Activated CD8-positive, alpha-beta memory T cell treated with anti-CD3 and anti-CD28 coated beads for 24 hours (primary cell): Measurements from ENCODE around the gene KLHL28.
A peak's percentile ranks its signal among the peaks of the same experiment; 100 is the strongest.

Source experiments
- DNase-seq: peaks from one replicate; pipeline ENCODE4 v3.0.0-alpha.2; 2020

Gene KLHL28, protein sequence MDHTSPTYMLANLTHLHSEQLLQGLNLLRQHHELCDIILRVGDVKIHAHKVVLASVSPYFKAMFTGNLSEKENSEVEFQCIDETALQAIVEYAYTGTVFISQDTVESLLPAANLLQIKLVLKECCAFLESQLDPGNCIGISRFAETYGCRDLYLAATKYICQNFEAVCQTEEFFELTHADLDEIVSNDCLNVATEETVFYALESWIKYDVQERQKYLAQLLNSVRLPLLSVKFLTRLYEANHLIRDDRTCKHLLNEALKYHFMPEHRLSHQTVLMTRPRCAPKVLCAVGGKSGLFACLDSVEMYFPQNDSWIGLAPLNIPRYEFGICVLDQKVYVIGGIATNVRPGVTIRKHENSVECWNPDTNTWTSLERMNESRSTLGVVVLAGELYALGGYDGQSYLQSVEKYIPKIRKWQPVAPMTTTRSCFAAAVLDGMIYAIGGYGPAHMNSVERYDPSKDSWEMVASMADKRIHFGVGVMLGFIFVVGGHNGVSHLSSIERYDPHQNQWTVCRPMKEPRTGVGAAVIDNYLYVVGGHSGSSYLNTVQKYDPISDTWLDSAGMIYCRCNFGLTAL

GRCh38 chr14:44961554-44962333 is at the start of gene KLHL28, which contains the start of gene TOGARAM1:
Gene KLHL28 (minus strand): TSS chr14:44961947. CDS start chr14:44945928, 16,019 bp downstream.
Gene TOGARAM1 (plus strand): TSS chr14:44962190. CDS start chr14:44962422, 232 bp downstream.
- DNase-seq: peak; percentile 95

DNA sequence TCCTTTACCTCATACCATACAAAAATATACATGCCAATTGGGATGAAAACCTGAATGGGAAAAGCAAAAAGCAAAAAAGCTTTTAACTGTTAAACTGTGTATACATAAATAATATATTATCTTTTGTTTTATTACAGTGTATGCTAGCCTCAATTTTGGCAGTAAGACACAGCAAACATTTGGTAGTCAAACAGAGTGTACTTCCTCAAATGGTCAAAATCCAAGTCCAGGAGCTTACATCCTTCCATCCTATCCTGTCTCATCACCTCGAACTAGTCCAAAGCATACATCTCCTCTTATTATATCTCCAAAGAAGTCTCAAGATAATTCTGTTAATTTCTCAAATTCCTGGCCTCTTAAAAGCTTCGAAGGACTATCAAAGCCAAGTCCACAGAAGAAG is 42.2 kb upstream of the KLHL28 start:
- no peak for DNase-seq

DNA sequence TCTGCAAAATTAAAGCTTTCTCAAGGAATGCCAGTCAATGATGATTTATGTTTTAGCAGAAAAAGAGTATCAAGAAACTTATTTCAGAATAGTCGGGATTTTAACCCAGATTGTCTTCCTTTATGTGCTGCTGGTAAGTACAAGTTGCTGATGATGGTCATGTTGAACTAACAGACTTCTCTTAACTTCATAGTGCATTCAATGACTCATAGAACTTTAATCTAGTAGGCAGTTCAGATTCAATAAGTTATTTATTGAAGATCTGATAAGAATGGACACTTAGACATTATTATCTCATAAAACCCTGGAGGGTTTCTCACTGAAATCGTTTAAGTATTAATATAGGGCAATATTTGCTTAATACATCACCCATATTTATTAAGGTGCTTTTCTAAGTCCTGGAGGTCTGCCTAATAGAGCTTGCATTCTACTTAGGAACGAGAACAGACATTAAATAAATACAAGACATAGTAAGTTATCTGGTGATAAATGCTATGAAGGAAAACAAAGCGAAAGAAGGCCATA is 34.1 kb upstream of the KLHL28 start:
- no peak for DNase-seq

DNA sequence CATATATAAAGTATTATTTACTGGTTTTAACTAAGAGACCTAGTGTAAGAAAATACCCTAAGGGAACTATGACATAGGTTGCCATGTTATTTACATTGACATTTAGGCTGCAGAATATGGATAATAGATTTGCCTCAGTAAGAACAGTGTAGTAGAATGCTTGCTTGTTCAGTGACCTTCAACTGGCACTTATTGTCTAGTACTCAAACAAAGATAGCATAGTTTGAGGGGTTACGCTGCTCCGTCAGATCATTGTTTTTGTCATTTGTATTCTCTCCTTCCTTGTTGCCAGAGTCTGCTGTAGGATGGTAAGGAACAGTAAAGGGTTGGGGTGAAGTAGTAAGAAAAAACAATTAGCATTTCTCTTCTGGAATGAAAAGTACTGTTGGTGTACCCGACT is 33.4 kb upstream of the KLHL28 start:
- DNase-seq: no peak

DNA sequence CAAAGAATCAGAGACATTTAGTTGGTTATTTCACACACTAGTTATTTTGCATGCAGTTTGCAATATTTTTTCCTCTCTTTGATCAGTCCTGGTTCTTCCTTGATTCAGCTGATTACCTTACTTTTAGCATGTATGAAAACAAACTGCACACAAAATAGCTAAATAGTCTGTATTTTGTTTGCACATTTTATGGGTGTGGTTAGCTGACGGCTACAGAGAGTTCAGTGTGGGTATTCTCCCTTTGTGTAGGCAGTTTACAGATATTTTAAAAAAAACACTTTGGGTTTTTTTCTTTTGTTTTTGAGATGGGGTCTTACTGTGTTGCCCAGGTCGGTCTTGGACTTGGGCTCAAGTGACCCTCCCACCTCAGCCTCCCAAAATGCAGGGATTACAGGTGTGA is 28.8 kb upstream of the KLHL28 start:
- DNase-seq: no peak

DNA sequence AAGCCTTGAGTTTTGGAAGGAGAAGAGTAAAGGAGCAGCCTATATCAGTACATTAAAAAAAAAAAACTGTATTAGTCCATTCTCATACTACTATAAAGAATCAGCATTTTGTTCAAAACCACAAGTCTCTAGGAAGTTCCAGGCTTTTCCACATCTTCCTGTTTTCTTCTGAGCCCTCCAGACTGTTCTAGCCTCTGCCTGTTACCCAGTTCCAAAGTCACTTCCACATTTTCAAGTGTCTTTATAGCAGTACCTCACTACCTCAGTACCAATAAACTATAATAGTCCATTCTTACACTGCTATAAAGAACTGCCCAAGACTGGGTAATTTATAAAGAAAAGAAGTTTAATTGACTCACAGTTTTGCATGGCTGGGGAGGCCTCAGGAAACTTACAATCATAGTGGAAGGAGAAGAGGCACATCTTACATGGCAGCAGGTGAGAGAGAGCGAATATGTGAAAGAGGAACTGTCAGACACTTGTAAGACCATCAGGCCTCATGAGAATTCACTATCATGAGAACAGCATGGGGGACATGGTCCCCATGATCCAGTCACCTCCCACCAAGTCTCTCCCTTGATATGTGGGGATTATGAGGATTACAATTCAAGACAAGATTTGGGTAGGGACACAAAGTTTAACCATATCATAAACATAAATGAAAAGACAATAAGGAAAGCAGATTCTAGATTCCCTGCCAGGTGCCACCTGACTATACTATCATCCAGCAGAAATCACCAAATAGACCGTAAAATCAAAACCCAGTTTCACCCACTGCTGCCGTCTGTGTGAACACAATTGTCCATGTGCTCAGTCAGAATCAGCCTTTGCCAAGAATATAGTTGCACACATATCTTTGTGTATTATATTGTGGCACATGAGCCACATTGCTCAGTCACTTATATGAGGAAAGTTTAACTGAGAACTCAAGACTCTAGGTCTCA is 28.0 kb upstream of the KLHL28 start:
- DNase-seq: no peak

DNA sequence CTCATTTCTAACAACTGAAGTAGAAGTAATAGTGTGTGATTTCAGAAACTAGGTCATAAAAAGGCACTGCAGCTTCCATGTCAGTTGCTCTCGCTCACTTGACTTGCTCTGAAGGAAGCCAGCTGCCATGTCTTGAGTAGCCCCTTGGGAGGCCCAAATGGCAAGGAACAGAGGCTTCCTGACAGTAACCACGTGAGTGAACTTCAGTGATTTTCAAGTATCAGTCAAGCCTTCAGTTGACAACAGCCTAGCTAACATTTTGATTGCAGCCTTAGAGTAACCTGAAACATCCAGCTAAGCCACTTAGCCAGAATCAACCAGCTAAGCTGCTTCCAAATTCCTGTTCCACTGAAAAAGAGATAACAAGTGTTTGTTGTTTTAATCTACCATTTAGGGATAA is 26.9 kb upstream of the KLHL28 start:
- DNase-seq: no peak

DNA sequence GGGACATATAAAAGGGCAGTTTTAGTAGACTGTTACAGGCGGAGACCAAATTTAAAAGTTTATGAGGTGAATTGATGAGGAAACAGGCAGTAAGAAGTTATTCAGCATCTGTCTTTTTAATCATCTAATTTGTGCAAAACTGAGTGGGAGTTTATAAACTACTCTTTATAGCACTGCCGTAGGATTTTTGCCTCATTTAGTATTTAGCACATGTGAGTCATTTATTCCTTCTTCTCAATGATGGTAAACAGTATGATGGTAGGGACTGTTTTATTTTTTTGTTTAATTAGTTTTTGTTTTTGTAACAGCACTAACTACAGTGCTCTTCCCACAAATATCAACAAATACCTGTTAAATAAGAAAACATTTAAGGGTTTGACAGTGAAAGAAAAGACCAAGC is 20.8 kb upstream of the KLHL28 start:
- DNase-seq: no peak

DNA sequence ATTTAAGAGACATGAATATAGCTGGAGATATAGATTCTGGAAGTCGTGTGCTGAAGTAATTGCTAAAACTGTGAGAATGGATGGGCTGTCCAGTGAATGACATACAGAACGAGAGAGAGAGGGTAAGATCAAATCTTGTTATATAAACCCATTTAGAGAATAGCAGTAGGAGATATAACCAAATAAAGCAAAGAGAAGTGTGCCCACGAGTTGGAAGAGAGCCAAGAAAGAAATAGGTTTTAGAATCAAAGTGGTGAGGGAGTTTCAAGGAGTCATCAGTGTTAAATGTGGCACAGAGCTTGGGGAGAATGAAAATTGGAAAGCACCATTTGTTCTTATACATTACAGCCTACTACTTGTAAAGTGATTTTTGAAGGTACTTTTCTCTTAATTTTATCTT is 19.5 kb upstream of the KLHL28 start:
- DNase-seq: no peak

DNA sequence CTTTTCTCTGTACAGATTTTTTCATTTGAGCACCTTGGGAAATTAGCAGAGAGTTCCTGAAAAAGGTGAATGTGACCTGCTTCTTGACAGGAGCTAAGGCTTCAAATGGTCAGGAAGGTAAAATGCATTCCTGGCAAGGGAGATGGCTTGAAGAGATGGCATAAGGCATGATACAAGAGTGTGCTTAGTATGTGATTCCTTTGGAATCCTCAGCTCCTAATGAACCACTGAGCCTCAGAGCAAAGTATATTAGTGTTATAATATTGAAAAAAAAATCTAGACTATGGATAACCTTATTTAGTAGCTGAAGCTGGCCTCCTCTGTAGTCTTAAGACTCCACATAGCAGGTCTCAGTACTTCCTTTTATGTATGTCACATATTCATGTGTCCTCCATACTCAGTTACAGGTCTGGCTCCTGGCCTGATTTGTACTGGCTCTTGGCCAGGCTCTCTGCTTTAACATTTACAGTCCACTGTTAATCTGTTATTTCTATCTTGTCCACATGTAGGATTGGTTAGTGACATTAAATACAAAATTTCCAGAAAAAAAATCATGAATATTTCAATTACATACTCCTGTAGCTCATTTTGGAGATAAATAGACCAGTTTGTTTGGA is 18.1 kb upstream of the KLHL28 start:
- no peak for DNase-seq

- DNase-seq: no peak
Measured at GRCh38 chr14:44979273-44979672, 17.5 kb upstream of the KLHL28 start.

GRCh38 chr14:44971459-44971858 is 9.7 kb upstream of the KLHL28 start:
- no peak for DNase-seq

DNA sequence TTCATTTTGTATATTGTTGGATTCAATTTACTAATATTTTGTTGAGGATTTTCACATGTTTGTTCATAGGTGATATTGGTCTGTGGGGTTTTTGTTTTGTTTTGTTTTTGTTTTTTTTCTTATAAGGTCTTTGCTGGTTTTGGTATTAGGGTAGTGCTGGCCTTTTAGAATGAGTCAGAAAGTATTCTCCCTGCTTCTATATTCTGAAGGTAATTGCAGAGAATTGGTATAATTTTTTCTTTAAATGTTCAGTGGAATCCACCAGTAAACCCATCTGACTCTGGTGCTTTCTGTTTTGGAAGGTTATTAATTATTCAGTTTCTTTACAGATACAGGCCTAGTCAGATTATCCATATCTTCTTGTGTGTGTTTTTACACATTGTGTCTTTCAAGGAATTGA is 9.2 kb upstream of the KLHL28 start:
- no peak for DNase-seq

DNA sequence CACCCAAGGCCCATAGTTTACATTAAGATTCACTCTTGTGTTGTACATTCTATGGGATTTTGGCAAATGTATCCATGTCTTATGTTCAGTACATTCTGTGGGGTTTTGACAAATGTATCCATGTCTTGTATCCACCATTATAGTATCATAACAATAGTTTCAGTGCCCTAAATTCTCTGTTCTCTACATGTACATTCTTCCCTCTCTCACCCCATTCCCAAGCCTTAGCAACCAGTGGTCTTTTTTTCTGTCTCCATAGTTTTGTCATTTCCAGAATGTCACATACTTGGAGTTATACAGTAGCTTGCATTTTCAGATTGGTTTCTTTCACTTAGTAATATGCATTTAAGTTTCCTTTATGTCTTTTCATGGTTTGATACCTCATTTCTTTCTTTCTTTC is 7.0 kb upstream of the KLHL28 start:
- DNase-seq: no peak

DNA sequence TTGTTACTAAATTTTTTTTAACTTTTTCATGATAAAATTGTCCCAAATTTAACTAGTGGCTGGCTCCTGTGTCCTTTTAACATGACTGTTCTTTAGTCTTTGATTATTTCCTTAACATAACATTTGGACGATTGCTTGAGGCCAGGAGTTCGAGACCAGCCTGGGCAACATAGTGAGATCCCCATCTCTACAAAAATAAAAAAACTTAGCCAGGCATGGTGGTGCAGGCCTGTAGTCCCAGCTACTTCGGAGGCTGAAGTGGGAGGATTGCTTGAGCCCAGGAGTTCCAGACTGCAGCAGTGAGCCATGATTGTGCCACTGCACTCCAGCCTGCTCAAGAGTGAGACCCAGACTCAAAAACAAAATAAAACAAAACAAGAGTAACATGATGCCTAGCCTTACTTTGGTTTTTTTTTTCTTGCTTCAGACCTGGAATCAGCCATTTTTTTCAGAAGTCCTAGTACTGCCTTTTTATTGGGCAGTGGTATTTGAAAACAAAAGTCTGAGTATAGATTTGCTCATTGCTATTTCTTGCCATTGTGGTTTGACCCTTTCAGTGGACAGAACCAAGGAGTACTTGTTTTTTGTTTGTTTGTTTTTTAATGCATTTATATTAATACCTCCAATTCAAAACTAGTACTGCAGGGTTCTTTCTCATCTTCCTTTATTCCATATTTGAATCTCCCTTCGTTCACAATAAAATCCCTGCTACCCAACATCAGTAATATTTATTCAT is 5.0 kb upstream of the KLHL28 start:
- no peak for DNase-seq

GRCh38 chr14:44963775-44964380 is 2.1 kb upstream of the KLHL28 start:
- no peak for DNase-seq

- DNase-seq: no peak
Measured at GRCh38 chr14:44963044-44963528, 1.3 kb upstream of the KLHL28 start.

GRCh38 chr14:44962334-44963043 is 742 bp upstream of the KLHL28 start:
- no peak for DNase-seq

DNA sequence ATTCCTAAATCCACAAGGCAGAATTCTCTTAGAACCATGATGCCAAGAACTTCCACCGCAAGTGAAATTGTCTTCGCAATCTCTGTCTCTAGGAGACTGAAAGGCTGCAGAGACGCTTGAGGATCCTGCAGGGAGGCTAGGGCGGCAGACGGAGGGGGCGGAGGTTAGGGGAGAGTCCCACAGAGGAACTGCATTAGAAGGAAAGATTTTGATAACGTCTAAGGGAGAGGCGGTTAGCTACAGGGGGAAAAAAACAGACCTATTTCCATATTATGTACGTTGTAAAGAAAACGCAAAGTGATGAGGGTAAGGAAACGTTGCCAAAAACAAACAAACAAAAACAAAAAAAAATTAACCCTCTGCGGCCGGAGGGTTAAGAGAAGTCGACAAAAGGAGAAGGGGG is 595 bp downstream of the KLHL28 start:
- peak; percentile 72 for DNase-seq

- no peak for DNase-seq
Measured at GRCh38 chr14:44960646-44961045, 1.1 kb downstream of the KLHL28 start.
